ENCODE results near the gene AGXT2. TPM values are rescaled to one million over a fixed set of nuclear protein-coding genes. Genes with fewer than 3 reads are reported as not detected.

Gene AGXT2
- polyA plus RNA-seq, 1 experiment, result not detected

DNA sequence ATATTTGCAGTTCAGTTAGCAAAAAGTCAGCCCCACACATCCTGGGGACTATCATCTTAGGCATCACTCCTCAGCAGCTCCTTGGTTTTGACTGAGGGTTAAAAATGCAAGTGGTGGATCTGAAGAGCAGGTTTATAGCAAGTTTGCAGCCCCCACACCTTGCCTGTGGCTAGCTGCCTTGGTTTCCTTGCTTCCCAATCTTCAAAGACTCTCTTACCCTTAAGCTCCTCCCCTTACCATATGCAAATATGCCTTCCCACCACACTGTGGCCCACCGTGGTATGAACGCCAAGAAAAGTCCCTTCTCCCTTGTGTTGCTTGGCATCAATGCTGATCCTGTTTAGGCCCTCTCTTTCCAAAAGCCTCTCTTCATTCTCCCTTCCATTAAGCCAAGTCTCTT lies 45.0 kb upstream of the AGXT2 start:
- Histone ChIP-seq H3K27me3 (ENCODE audit: control insufficient read depth, insufficient read depth, low read length) (no peaks in the 10 kb centered on the region), H3K36me3 (ENCODE audit: control insufficient read depth, insufficient read depth, low read length) (no peaks in the 10 kb centered on the region), H3K4me3 (ENCODE audit: low read depth, low read length) (no peak overlapping the region)
- ChIA-PET POLR2A (no interaction called here), CTCF (interaction anchor here (0.9 to 1.3 kb wide), 2 partner anchors 90 to 834 kb away, joined by 3 to 5 read pairs; no protein-coding TSS in a partner anchor)
- DNase-seq (ENCODE audit: low read depth), result no peak
- TF ChIP-seq, protein P1, sequence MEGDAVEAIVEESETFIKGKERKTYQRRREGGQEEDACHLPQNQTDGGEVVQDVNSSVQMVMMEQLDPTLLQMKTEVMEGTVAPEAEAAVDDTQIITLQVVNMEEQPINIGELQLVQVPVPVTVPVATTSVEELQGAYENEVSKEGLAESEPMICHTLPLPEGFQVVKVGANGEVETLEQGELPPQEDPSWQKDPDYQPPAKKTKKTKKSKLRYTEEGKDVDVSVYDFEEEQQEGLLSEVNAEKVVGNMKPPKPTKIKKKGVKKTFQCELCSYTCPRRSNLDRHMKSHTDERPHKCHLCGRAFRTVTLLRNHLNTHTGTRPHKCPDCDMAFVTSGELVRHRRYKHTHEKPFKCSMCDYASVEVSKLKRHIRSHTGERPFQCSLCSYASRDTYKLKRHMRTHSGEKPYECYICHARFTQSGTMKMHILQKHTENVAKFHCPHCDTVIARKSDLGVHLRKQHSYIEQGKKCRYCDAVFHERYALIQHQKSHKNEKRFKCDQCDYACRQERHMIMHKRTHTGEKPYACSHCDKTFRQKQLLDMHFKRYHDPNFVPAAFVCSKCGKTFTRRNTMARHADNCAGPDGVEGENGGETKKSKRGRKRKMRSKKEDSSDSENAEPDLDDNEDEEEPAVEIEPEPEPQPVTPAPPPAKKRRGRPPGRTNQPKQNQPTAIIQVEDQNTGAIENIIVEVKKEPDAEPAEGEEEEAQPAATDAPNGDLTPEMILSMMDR (IDR thresholded peaks at IDR 0.05; ENCODE audit: insufficient read depth, low read depth, low read length), result no peak

DNA sequence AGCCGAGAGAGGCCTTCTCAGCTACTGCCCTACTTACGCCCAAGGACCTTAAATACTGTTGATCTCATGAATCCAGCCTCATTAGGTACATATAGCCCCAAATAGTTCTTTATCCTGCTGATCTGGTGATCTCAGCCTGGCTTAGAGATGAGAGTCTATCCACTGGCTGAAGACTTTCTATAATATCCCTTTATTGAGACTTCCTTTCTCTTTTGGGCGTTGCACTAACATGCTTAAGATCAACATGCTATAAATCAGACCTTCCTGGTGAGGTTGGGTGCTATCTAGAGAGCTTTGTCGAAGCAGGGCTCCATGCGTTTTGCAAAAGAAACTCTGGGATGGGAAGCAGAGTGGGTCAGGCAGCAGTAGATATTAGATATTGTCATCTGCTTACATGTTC lies 44.0 kb upstream of the AGXT2 start:
- DNase-seq (ENCODE audit: low read depth), result no peak

DNA sequence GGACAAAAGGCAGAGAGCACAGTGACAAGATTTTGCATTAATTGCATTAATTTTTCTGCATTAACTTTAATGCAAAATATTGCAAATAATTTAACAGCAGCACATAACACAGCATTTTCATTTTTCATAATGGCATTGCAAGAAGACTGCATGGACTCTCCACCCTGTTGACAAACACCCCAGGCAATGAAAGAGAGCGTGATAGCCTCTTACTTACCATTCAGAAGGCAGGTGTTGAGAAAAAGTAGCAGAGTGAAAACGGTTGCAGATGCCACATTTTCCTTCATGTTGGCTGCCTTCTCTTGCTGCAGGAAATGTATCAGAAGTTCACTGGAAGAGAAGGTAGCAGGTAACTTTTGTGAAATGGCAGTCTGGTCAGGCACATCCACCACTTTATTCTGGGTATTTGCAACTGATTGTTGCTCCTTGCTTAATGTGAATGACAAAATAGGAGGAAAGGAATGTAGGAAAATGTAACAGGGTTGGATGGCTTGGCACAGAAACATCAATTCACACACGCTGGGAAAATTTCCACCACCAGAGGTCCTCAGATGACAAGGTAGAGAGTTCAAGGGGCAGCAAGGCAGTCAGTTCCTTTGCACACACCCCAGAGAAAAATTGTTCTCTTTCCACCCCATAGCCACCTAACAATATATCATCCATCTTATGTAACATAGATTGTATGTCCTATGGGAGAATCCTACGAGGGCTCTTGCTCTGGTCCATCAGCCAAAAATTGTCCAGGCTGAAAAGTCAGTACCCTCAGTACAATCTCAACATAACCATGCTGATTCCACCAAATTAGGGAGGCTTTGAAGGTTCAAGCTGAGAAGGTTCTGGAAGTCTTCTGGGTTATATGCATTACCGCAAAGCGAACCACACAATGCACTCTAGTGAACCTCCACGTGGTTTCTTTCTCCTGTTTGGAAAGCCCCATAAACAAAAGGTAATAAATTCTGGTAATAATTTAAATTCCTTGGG lies 41.9 kb upstream of the AGXT2 start:
- H3K27me3 ChIP-seq (ENCODE audit: control insufficient read depth, insufficient read depth, low read length), result no peaks in the 10 kb centered on the region
- TF ChIP-seq, protein P1 (IDR thresholded peaks at IDR 0.05; ENCODE audit: insufficient read depth, low read depth, low read length), result peak; percentile 87

More for the DNA sequence above, 44.0 kb upstream of the AGXT2 start:
- Histone ChIP-seq H3K27me3 (ENCODE audit: control insufficient read depth, insufficient read depth, low read length) (no peaks in the 10 kb centered on the region), H3K4me3 (ENCODE audit: low read depth, low read length) (no peak overlapping the region), H3K36me3 (ENCODE audit: control insufficient read depth, insufficient read depth, low read length) (no peaks in the 10 kb centered on the region)
- TF ChIP-seq, protein P1 (IDR thresholded peaks at IDR 0.05; ENCODE audit: insufficient read depth, low read depth, low read length), result no peak
- CTCF ChIA-PET, result interaction anchor here (0.9 to 1.9 kb wide), 4 partner anchors 88 to 833 kb away, joined by 3 to 6 read pairs (median 4); no protein-coding TSS in a partner anchor
- POLR2A ChIA-PET, result no interaction called here

DNA sequence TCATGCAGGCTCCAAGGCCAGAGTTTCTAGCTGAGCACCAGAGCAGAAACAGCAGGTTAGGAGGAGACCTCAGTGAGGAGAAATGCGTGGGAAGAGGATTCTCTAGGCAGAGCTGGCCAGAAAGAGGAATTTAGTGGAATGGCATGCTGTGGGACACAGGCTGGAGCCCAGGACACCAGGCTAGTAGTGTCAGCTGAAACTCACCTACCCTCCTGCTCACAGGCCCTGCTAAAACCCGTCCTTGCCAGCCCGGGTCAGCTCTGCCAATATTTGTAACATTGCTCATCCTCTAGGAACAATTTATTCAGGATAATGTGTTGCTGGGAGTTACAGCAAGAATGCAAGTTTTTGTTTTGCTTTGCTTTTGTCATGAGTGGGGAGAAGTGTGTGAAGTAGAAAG lies 40.2 kb upstream of the AGXT2 start:
- TF ChIP-seq, protein P1 (IDR thresholded peaks at IDR 0.05; ENCODE audit: insufficient read depth, low read depth, low read length), result no peak
- ChIA-PET CTCF (interaction anchor here (1.0 to 2.9 kb wide), 12 partner anchors 15 to 841 kb away, joined by 3 to 21 read pairs (median 4); no protein-coding TSS in a partner anchor), POLR2A (no interaction called here)
- DNase-seq (ENCODE audit: low read depth), result peak; percentile 27
- no peaks in the 10 kb centered on the region for H3K36me3 ChIP-seq (ENCODE audit: control insufficient read depth, insufficient read depth, low read length)
- H3K27me3 ChIP-seq (ENCODE audit: control insufficient read depth, insufficient read depth, low read length), result no peaks in the 10 kb centered on the region
- no peak overlapping the region for H3K4me3 ChIP-seq (ENCODE audit: low read depth, low read length)

More for the DNA sequence above, 41.9 kb upstream of the AGXT2 start:
- ChIA-PET CTCF (interaction anchor here (0.5 to 2.9 kb wide), 21 partner anchors 22 to 837 kb away, joined by 3 to 21 read pairs (median 5); no protein-coding TSS in a partner anchor), POLR2A (no interaction called here)
- H3K4me3 ChIP-seq (ENCODE audit: low read depth, low read length), result no peak overlapping the region
- H3K36me3 ChIP-seq (ENCODE audit: control insufficient read depth, insufficient read depth, low read length), result no peaks in the 10 kb centered on the region
- DNase-seq (ENCODE audit: low read depth), result peak; percentile 33

DNA sequence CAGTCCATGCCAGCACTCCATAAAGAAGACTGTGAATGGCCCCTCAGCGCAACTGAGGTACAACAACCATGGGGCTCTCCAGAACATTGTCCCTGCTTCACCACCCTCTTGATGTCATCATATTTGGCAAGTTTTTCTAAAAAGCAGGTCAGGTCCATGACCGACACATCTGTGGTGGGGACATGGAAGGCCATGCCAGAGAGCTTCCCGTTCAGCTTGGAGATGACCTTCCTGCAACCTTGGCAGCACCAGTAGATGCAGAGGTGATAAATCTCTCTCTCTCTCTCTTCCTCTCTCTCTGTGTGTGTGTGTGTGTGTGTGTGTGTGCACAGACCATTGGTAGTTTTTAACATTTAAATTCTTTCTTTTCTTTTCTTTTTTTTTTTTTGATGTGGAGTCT lies 35.4 kb upstream of the AGXT2 start:
- POLR2A ChIA-PET, result no interaction called here
- CTCF ChIA-PET, result no interaction called here
- no peaks in the 10 kb centered on the region for H3K36me3 ChIP-seq (ENCODE audit: control insufficient read depth, insufficient read depth, low read length)
- TF ChIP-seq, protein P1 (IDR thresholded peaks at IDR 0.05; ENCODE audit: insufficient read depth, low read depth, low read length), result no peak
- no peak overlapping the region for H3K4me3 ChIP-seq (ENCODE audit: low read depth, low read length)
- no peak for DNase-seq (ENCODE audit: low read depth)
- no peaks in the 10 kb centered on the region for H3K27me3 ChIP-seq (ENCODE audit: control insufficient read depth, insufficient read depth, low read length)
